ENCODE measurements around the gene CFAP99.

- TF ChIP-seq, protein P1, sequence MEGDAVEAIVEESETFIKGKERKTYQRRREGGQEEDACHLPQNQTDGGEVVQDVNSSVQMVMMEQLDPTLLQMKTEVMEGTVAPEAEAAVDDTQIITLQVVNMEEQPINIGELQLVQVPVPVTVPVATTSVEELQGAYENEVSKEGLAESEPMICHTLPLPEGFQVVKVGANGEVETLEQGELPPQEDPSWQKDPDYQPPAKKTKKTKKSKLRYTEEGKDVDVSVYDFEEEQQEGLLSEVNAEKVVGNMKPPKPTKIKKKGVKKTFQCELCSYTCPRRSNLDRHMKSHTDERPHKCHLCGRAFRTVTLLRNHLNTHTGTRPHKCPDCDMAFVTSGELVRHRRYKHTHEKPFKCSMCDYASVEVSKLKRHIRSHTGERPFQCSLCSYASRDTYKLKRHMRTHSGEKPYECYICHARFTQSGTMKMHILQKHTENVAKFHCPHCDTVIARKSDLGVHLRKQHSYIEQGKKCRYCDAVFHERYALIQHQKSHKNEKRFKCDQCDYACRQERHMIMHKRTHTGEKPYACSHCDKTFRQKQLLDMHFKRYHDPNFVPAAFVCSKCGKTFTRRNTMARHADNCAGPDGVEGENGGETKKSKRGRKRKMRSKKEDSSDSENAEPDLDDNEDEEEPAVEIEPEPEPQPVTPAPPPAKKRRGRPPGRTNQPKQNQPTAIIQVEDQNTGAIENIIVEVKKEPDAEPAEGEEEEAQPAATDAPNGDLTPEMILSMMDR (IDR thresholded peaks at IDR 0.05): no peak
- TF ChIP-seq EZH2 (IDR thresholded peaks at IDR 0.05) (no peak), EZH2phosphoT487 (IDR thresholded peaks at IDR 0.05) (no peak)
Measured at GRCh38 chr4:2470791-2471190, 52.0 kb downstream of the CFAP99 start.
